Measurements from ENCODE around the gene MRPL48.
A peak's percentile ranks its signal among the peaks of the same experiment; 100 is the strongest.

The MRPL48 gene

DNA sequence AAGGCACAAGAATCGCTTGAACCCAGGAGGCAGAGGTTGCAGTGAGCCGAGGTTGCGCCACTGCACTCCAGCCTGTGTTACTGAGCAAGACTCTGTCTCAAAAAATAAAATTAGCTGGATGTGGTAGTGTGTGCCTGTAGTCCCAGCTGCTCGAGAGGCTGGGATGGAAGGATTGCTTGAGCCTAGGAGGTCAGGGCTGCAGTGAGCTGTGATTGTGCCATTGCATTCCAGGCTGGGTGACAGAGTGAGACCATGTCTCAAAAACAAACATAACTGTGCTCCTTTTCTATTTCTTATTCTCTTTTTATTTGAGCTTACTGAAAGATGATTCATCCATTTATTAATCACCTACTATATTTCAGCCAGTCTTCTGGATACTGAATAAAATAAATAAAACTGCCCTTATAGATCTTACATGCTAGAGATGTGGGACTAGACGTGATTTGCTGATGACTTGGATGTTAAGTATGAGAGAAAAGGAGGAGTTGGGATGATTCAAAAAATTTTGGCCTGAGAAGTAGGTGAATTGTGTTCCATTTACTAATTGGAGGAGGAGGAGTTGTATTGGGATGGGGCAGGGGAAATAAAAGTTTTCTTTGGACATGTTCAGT lies 107.2 kb downstream of the MRPL48 start:
- Histone ChIP-seq H3K9ac (ENCODE audit: low read length) (no peak overlapping the region), H3K4me1 (ENCODE audit: control insufficient read depth, insufficient read depth, low read length) (peaks cover 10% of the 10 kb centered on the region), H3K27me3 (replicated peaks; ENCODE audit: control insufficient read depth, insufficient read depth, low read length) (no peaks in the 10 kb centered on the region), H3K9me3 (ENCODE audit: control insufficient read depth, low read length) (no peaks in the 10 kb centered on the region), H3K36me3 (ENCODE audit: control insufficient read depth, insufficient read depth, low read length, severe bottlenecking) (peaks cover 22% of the 10 kb centered on the region), H3K4me3 (ENCODE audit: low read length) (no peak overlapping the region)
- no peak for DNase-seq (ENCODE audit: low read depth)

DNA sequence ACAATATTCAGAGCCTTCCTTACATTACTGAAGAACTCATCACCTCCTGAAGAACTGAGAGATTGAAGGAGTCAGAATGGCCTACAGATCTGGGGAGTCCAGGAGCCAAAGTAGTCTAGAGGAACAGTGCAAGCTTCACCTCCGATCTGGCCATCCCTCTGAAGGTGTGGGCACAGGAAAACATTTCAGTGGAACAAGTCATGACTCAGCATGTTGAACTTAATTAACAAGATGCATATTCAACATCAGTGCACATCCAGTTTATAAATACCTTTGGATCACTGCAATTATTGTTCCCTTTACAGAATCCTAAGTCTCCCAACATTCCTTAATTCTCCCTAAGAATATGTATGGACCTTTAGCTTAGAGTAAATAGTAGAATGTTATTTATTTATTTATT lies 114.6 kb downstream of the MRPL48 start:
- Histone ChIP-seq H3K36me3 (ENCODE audit: control insufficient read depth, insufficient read depth, low read length, severe bottlenecking) (peaks cover 25% of the 10 kb centered on the region), H3K9me3 (ENCODE audit: control insufficient read depth, low read length) (no peaks in the 10 kb centered on the region), H3K4me1 (ENCODE audit: control insufficient read depth, insufficient read depth, low read length) (no peaks in the 10 kb centered on the region), H3K27me3 (replicated peaks; ENCODE audit: control insufficient read depth, insufficient read depth, low read length) (no peaks in the 10 kb centered on the region), H3K4me3 (ENCODE audit: low read length) (no peak overlapping the region), H3K9ac (ENCODE audit: low read length) (no peak overlapping the region)
- DNase-seq (ENCODE audit: low read depth): no peak

DNA sequence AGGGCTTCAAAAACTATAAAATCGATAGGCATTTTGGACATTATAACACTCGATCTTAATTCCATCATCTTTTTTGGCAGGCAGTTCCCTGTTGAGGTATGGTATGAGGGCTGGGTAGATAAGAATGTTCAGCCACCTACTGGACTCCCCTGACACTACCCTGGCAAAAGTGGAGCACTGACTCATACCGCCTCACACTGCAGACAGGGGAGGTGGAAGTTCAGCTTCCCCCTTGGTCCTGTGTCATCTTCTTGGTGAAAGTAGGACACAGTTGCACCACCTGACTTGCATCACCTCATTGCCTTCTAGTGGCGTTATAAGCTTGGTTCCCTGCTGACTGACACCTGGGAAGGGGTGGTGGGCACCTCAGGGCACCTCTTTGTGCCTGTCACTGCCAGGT lies 119.5 kb downstream of the MRPL48 start:
- Histone ChIP-seq H3K4me3 (ENCODE audit: low read length) (no peak overlapping the region), H3K4me1 (ENCODE audit: control insufficient read depth, insufficient read depth, low read length) (peaks cover 1% of the 10 kb centered on the region), H3K27me3 (replicated peaks; ENCODE audit: control insufficient read depth, insufficient read depth, low read length) (no peaks in the 10 kb centered on the region), H3K9me3 (ENCODE audit: control insufficient read depth, low read length) (no peaks in the 10 kb centered on the region), H3K36me3 (ENCODE audit: control insufficient read depth, insufficient read depth, low read length, severe bottlenecking) (peaks cover 20% of the 10 kb centered on the region), H3K9ac (ENCODE audit: low read length) (no peak overlapping the region)
- peak; percentile 8 for DNase-seq (ENCODE audit: low read depth)

DNA sequence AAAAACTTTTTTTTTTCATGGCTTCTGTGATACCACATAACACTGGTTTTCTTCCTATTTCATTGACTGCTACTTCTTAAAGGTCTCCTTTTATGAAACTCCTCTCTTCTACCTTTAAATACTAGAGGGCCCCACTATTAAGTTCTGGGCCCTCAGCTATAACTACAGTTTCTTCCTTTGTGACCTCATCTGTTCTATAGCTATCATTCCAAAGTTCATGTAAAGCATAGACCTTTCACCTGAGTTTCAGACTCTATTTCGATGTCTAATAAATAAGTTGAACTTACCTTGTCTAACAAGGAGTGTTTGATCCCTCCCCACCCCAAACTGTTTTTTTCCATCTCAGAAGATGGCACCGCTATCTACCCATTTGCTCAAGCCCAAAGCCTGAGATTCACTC lies 124.4 kb downstream of the MRPL48 start:
- no peak for DNase-seq (ENCODE audit: low read depth)
- no peaks in the 10 kb centered on the region for H3K27me3 ChIP-seq (replicated peaks; ENCODE audit: control insufficient read depth, insufficient read depth, low read length)
- H3K4me1 ChIP-seq (ENCODE audit: control insufficient read depth, insufficient read depth, low read length): peaks cover 4% of the 10 kb centered on the region
- H3K36me3 ChIP-seq (ENCODE audit: control insufficient read depth, insufficient read depth, low read length, severe bottlenecking): peaks cover 40% of the 10 kb centered on the region
- H3K9ac ChIP-seq (ENCODE audit: low read length): no peak overlapping the region
- no peak overlapping the region for H3K4me3 ChIP-seq (ENCODE audit: low read length)
- no peaks in the 10 kb centered on the region for H3K9me3 ChIP-seq (ENCODE audit: control insufficient read depth, low read length)

DNA sequence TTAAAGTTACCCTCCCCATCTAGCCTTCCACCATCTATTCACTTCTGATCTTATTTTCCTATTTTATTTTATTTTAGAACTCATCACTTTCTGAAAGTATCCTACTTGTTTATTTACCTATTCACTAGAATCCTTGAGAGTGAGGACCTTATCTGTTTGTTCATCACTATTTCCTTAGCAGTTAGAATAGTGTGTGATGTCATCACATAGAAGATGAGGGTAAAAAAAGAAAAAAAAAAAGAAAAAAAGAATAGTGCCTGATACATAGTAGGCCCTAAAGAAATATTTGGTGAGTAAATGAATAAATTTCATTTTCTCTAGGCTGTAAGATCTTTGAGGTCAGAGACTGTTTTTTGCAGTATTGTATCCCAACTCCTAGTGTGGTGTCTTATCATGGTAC lies 125.8 kb downstream of the MRPL48 start:
- peaks cover 47% of the 10 kb centered on the region for H3K36me3 ChIP-seq (ENCODE audit: control insufficient read depth, insufficient read depth, low read length, severe bottlenecking)
- H3K4me1 ChIP-seq (ENCODE audit: control insufficient read depth, insufficient read depth, low read length): peaks cover 4% of the 10 kb centered on the region
- no peak for DNase-seq (ENCODE audit: low read depth)
- H3K4me3 ChIP-seq (ENCODE audit: low read length): no peak overlapping the region
- H3K27me3 ChIP-seq (replicated peaks; ENCODE audit: control insufficient read depth, insufficient read depth, low read length): no peaks in the 10 kb centered on the region
- no peaks in the 10 kb centered on the region for H3K9me3 ChIP-seq (ENCODE audit: control insufficient read depth, low read length)
- H3K9ac ChIP-seq (ENCODE audit: low read length): no peak overlapping the region

DNA sequence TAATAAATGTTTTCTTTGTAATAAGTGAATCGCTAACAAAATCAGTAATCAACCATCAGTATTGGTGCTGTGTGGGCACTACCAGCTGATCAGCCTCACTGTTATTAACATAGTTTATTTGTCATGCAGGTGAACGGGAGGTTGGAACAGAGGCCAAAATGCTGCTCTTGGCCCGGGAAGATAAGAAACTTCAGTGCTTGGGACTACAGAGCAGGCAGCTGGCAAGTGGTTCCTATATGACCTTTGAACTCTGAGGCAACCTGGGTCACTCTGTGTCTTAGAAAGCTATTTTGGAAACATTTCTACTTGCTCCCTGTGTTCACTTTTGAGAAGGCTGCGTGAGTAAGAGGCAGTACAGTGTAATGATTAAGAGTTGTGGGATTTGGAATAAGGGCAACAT lies 126.6 kb downstream of the MRPL48 start:
- Histone ChIP-seq H3K4me3 (ENCODE audit: low read length) (no peak overlapping the region), H3K27me3 (replicated peaks; ENCODE audit: control insufficient read depth, insufficient read depth, low read length) (no peaks in the 10 kb centered on the region), H3K4me1 (ENCODE audit: control insufficient read depth, insufficient read depth, low read length) (peaks cover 4% of the 10 kb centered on the region), H3K9me3 (ENCODE audit: control insufficient read depth, low read length) (no peaks in the 10 kb centered on the region), H3K9ac (ENCODE audit: low read length) (no peak overlapping the region), H3K36me3 (ENCODE audit: control insufficient read depth, insufficient read depth, low read length, severe bottlenecking) (peaks cover 54% of the 10 kb centered on the region)
- DNase-seq (ENCODE audit: low read depth): no peak

Measured in adipocyte (in vitro differentiated cells).